Activated CD4-positive, alpha-beta T cell treated with anti-CD3 and anti-CD28 coated beads for 24 hours (primary cell): ENCODE data around the gene GGA2.
"Not testable (repeated sequence)": the region's sequence is repeated elsewhere in the genome, so short reads cannot be mapped to it uniquely, and the experiment has no call there.

Experiments
- DNase-seq, 2 donors: peaks; one replicate each; pipeline ENCODE4 v3.0.0-alpha.2; 2020; ENCODE audit warnings: low read depth in 2 of 2

GGA2 gene

GRCh38 chr16:23504453-23505179 is 5.7 kb downstream of the GGA2 start:
- peak; percentile 61 to 65 for DNase-seq

GRCh38 chr16:23504076-23504452 is 6.2 kb downstream of the GGA2 start:
- DNase-seq, result no peak

- DNase-seq, result no peak
Measured at GRCh38 chr16:23502466-23502865, 7.8 kb downstream of the GGA2 start.

GRCh38 chr16:23501291-23501690 is 9.0 kb downstream of the GGA2 start:
- no peak for DNase-seq

- no peak for DNase-seq
Measured at GRCh38 chr16:23500862-23501225, 9.4 kb downstream of the GGA2 start.

- DNase-seq, result no peak
Measured at GRCh38 chr16:23500212-23500861, 10.0 kb downstream of the GGA2 start.

GRCh38 chr16:23499801-23500200 is 10.5 kb downstream of the GGA2 start:
- no peak for DNase-seq

GRCh38 chr16:23498863-23499262 is 11.4 kb downstream of the GGA2 start:
- DNase-seq, result no peak

- DNase-seq, result no peak
Measured at GRCh38 chr16:23497543-23497868, 12.8 kb downstream of the GGA2 start.

- DNase-seq, result no peak
Measured at GRCh38 chr16:23496821-23497542, 13.3 kb downstream of the GGA2 start.

- DNase-seq, result no peak
Measured at GRCh38 chr16:23495671-23496070, 14.6 kb downstream of the GGA2 start.

GRCh38 chr16:23494188-23494587 is 16.1 kb downstream of the GGA2 start:
- no peak for DNase-seq

- no peak for DNase-seq
Measured at GRCh38 chr16:23491490-23492391, 18.6 kb downstream of the GGA2 start.

GRCh38 chr16:23486480-23486879 is 23.8 kb downstream of the GGA2 start:
- DNase-seq, result no peak

GRCh38 chr16:23485841-23486240 is 24.5 kb downstream of the GGA2 start:
- DNase-seq, result no peak

GRCh38 chr16:23485257-23485614 is 25.1 kb downstream of the GGA2 start:
- no peak for DNase-seq

- no peak for DNase-seq
Measured at GRCh38 chr16:23484510-23485256, 25.6 kb downstream of the GGA2 start.

- not testable (repeated sequence) for DNase-seq
Measured at GRCh38 chr16:23483492-23483891, 26.8 kb downstream of the GGA2 start.

GRCh38 chr16:23482778-23483177 is 27.5 kb downstream of the GGA2 start:
- DNase-seq, result no peak

GRCh38 chr16:23480257-23480656 is 30.0 kb downstream of the GGA2 start:
- DNase-seq, result no peak

- DNase-seq, result no peak
Measured at GRCh38 chr16:23479138-23479537, 31.2 kb downstream of the GGA2 start.
